GM06990 (cell line): ENCODE data around the gene PUS10.
"Not testable (repeated sequence)": the region's sequence is repeated elsewhere in the genome, so short reads cannot be mapped to it uniquely, and the experiment has no call there.

Source experiments
- DNase-seq: peaks from one replicate; pipeline ENCODE4 v3.0.0-alpha.2; 2011; ENCODE audit not compliant: insufficient read length; ENCODE audit errors: extremely low read depth
- H3K27me3 ChIP-seq: replicated peaks from 2 replicates; pipeline ENCODE4 v1.6.0; 2011; ENCODE audit warnings: low read length; ENCODE audit not compliant: control insufficient read depth, insufficient read depth
- H3K36me3 ChIP-seq: 2 replicates; pipeline ENCODE4 v1.5.1; 2011; ENCODE audit warnings: low read length; ENCODE audit not compliant: control insufficient read depth, insufficient read depth
- H3K4me3 ChIP-seq: replicated peaks from 2 replicates; pipeline ENCODE4 v1.5.1; 2011; ENCODE audit warnings: low read depth, mild to moderate bottlenecking, control low read depth, low read length
- TF ChIP-seq, protein P1 (sequence below): IDR thresholded peaks from 2 replicates; pipeline ENCODE4 v1.5.1; 2011; ENCODE audit warnings: low read length, control low read depth, mild to moderate bottlenecking, inconsistent platforms; ENCODE audit not compliant: insufficient read depth, poor library complexity, severe bottlenecking

Gene PUS10

DNA sequence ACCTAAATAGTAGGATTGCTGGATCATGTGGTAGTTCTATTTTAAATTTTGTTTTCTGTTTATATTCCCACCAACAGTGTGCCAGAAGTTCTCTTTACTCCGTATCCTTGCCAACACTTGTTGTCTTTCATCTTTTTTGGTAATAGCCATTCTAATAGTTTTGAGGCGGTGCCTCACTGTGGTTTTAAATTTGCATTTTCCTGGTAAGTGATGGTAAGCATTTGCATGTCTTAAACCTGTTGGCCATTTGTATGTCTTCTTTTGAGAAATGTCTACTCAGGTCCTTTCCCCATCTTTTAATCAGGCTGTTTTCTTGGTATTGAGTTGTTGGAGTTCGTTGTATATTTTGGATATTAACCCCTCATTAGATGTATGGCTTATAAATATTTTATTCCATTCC is 85.1 kb downstream of the PUS10 start:
- Histone ChIP-seq H3K4me3 (no peak overlapping the region), H3K27me3 (no peaks in the 10 kb centered on the region), H3K36me3 (peaks cover 4% of the 10 kb centered on the region)
- TF ChIP-seq, protein P1, sequence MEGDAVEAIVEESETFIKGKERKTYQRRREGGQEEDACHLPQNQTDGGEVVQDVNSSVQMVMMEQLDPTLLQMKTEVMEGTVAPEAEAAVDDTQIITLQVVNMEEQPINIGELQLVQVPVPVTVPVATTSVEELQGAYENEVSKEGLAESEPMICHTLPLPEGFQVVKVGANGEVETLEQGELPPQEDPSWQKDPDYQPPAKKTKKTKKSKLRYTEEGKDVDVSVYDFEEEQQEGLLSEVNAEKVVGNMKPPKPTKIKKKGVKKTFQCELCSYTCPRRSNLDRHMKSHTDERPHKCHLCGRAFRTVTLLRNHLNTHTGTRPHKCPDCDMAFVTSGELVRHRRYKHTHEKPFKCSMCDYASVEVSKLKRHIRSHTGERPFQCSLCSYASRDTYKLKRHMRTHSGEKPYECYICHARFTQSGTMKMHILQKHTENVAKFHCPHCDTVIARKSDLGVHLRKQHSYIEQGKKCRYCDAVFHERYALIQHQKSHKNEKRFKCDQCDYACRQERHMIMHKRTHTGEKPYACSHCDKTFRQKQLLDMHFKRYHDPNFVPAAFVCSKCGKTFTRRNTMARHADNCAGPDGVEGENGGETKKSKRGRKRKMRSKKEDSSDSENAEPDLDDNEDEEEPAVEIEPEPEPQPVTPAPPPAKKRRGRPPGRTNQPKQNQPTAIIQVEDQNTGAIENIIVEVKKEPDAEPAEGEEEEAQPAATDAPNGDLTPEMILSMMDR = no peak
- DNase-seq = no peak

DNA sequence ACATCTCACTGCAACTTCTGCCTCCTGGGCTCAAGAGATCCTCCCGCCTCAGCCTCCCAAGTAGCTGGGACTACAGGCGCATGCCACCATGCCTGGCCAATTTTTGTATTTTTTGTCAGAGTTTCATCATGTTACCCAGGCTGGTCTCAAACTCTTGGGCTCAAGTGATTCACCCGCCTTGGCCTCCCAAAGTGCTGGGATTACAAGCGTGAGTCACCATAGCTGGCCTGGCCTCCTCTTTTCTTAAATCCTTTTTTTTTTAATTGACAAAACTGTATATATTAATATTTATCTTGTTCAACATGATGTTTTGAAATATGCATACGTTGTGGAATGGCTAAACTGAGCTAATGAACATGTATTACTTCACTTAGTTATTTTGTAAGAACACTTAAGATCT is 86.0 kb downstream of the PUS10 start:
- not testable (repeated sequence) for H3K36me3 ChIP-seq, DNase-seq, H3K27me3 ChIP-seq, H3K4me3 ChIP-seq

DNA sequence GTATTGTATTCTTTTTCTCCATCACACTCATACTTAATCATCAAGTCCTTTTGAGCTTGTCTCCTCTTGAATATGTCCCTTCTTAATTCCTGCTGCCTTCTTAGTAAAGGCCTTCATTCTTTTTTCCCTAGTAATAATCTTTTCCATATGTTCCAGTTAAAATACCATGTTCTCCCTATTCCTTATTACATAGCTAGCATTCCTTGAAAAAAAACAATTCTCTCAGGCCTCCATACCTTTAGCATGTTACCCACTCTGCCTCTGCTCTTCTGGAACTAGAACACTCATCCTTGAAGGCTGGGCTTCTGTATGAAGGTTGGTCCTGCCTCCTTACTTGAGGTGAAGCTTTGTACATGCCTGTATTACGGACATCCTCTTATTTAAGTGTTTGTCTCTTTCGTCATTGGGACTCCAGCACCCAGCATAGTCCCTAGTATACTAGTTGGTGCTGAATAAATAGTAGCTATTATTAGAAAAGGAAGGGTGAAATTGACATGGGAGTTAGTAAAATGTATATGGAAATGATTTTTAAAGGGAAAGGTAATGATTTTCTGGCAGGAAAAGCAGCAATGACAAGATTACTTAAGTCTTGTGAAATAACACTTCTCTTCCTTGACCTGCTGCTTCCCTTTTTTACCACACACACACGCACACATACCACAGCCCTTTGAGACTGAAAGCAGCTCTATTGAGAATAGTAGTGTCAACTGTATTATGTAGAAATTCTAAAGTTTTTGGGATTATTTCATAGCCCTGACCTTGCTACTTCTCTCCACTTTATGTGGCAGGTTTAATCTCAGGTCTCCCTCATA is 91.1 kb downstream of the PUS10 start:
- DNase-seq = no peak
- Histone ChIP-seq H3K27me3 (no peaks in the 10 kb centered on the region), H3K36me3 (peaks cover 16% of the 10 kb centered on the region), H3K4me3 (no peak overlapping the region)
- TF ChIP-seq, protein P1 = no peak

DNA sequence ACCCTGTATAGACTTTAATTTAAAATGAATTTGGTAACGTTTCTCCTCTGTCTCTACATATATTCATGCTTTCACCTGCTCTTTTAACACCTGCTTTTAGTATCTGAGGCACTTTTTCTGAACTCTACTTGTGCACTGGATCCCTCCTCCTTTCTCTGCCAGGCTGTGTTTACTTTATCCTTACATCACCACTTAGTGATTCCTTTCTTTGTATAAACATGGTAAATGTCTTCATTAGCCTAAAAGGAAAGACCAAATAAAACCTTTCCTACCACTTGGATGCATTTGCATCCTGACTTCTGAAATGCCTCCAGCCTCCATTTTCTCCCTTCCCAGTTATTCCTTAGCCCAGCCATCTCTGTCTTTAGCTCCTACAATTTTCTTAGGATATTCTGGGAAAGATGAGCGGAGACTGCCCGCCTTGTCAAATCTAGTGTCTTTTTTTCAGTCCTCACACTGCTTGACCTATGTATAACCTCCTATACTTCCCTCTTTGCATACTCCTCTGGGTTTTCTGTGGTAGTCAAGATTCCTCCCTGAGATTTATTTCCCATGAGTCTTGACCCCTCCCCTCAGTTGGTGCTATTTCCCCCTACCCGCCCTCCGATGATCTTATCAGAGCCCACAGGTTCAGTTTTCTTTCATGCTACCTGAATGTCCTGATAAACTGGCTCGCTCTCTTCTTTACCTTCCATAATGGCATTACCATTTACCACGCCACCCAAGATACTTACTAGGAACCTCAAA is 91.9 kb downstream of the PUS10 start:
- DNase-seq = no peak
- Histone ChIP-seq H3K27me3 (no peaks in the 10 kb centered on the region), H3K4me3 (no peak overlapping the region), H3K36me3 (peaks cover 14% of the 10 kb centered on the region)
- TF ChIP-seq, protein P1 = no peak

DNA sequence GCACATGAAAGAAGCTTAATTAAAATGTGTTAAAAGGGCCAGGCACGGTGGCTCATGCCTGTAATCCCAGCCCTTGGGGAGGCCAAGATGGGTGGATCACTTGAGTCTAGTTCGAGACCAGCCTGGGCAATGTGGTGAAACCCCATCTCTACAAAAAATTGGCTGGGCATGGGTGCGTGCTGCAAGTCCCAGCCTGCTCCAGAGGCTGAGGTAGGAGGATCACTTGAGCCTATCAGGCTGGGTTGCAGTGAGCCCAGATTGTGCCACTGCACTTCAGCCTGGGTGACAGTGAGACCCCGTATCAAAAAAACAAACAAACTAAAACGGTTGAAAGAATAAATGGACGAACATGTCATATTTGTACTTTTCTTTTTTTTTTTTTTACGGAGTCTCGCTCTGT is 110.7 kb downstream of the PUS10 start:
- no peak for DNase-seq
- TF ChIP-seq, protein P1 = no peak
- Histone ChIP-seq H3K4me3 (no peak overlapping the region), H3K27me3 (no peaks in the 10 kb centered on the region), H3K36me3 (peaks cover 10% of the 10 kb centered on the region)

DNA sequence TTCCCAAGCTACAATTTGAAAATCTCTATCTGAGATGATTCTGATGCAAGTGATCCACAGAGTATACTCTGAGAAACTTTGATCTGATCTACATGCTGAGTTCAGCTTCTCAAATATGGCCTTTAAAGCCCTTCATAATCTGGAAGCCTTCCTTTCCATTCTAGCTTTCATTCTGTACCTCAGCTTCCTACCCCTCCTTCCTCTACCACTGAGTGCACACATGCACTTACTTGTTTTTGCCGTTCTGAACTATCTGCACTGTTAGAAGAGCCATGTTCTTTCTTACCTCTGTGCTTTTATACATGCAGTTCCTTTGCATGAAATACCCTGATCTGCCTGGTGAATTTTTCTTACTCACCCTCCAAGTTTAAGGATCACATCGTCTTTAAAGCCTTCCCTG is 111.7 kb downstream of the PUS10 start:
- Histone ChIP-seq H3K4me3 (no peak overlapping the region), H3K36me3 (peaks cover 10% of the 10 kb centered on the region), H3K27me3 (no peaks in the 10 kb centered on the region)
- TF ChIP-seq, protein P1 = no peak
- no peak for DNase-seq

DNA sequence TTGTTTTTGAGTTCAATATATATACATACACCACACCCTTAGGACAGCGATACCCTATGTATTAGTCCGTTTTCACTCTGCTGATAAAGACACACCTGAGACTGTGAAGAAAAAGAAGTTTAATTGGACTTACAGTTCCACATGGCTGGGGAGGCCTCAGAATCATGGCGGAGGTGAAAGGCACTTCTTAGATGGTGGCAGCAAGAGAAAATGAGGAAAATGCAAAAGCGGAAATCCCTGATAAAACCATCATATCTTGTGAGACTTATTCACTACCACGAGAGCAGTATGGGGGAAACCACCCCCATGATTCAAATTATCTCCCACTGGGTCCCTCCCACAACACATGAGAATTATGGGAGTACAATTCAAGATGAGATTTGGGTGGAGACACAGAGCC is 112.2 kb downstream of the PUS10 start:
- DNase-seq, H3K4me3 ChIP-seq, H3K27me3 ChIP-seq: not testable (repeated sequence)
- H3K36me3 ChIP-seq = peaks cover 10% of the 10 kb centered on the region

DNA sequence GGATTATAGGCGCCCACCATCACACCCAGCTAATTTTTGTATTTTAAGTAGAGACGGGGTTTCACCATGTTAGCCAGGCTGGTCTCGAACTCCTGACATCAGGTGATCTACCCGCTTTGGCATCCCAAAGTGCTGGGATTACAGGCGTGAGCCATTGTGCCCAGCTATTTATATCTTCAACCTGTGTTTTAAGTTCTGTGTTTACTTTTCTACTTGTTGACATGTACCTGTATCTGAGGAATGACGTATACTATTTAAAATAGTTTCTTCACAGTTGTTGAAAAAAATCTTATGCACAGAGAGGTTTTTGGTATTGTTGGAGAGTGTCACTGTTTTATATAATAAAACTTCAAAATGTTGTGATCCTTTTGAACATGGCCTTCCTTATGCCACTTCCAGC is 116.8 kb downstream of the PUS10 start:
- not testable (repeated sequence) for DNase-seq, H3K27me3 ChIP-seq, H3K4me3 ChIP-seq
- H3K36me3 ChIP-seq = peaks cover 18% of the 10 kb centered on the region
